ENCODE data around the gene CYP2F1.
A peak's percentile ranks its signal among the peaks of the same experiment; 100 is the strongest.

The CYP2F1 gene

GRCh38 chr19:41159881-41160280 lies 45.6 kb downstream of the CYP2F1 start:
- H3K4me1 ChIP-seq (ENCODE audit: control insufficient read depth in 1 of 2, insufficient read depth in 2 of 2, low read length in 2 of 2) = no peaks in the 10 kb centered on the region
- no peaks in the 10 kb centered on the region for H3K36me3 ChIP-seq (ENCODE audit: control insufficient read depth in 1 of 2, insufficient read depth in 2 of 2, low read length in 2 of 2)
- no peak overlapping the region for H3K4me3 ChIP-seq (ENCODE audit: low read depth in 1 of 2, low read length in 2 of 2)
- peaks cover 0 to 5% of the 10 kb centered on the region in 2 donors for H3K9me3 ChIP-seq (ENCODE audit: control insufficient read depth in 1 of 2, low read length in 2 of 2)
- H3K27me3 ChIP-seq (ENCODE audit: low read depth, low read length) = no peaks in the 10 kb centered on the region
- no peak overlapping the region for H3K27ac ChIP-seq (ENCODE audit: low read length)

DNA sequence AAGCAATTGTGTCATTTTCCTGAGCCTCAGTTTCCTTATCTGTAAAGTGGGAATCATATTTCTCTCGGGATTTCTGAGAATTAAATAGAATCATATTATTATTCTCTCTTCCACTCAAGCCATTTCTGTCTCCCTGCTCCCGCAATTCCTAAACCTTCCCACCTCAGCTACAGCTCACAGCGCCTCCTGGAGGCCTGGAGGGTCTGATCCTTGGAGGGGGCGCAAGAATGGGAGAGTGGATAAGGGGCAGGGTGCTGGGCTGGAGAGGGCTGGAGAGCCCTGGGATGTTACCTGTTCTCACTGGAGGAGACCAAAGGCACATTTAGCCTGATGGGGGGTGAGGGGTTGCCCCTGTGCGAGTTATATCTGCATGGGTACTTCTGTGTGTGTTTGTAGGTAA lies 47.7 kb downstream of the CYP2F1 start:
- Histone ChIP-seq H3K27me3 (ENCODE audit: low read depth, low read length) (no peaks in the 10 kb centered on the region), H3K9me3 (ENCODE audit: control insufficient read depth in 1 of 2, low read length in 2 of 2) (no peaks in the 10 kb centered on the region), H3K27ac (ENCODE audit: low read length) (no peak overlapping the region), H3K36me3 (ENCODE audit: control insufficient read depth in 1 of 2, insufficient read depth in 2 of 2, low read length in 2 of 2) (no peaks in the 10 kb centered on the region), H3K4me1 (ENCODE audit: control insufficient read depth in 1 of 2, insufficient read depth in 2 of 2, low read length in 2 of 2) (no peaks in the 10 kb centered on the region), H3K4me3 (ENCODE audit: low read depth in 1 of 2, low read length in 2 of 2) (no peak overlapping the region)

GRCh38 chr19:41166944-41167804 lies 52.9 kb downstream of the CYP2F1 start:
- H3K4me1 ChIP-seq (ENCODE audit: control insufficient read depth in 1 of 2, insufficient read depth in 2 of 2, low read length in 2 of 2) = peaks cover 0 to 6% of the 10 kb centered on the region in 2 donors
- no peaks in the 10 kb centered on the region for H3K36me3 ChIP-seq (ENCODE audit: control insufficient read depth in 1 of 2, insufficient read depth in 2 of 2, low read length in 2 of 2)
- H3K4me3 ChIP-seq (ENCODE audit: low read depth in 1 of 2, low read length in 2 of 2) = no peak overlapping the region
- H3K27ac ChIP-seq (ENCODE audit: low read length) = peak overlapping the region; percentile 72
- no peaks in the 10 kb centered on the region for H3K27me3 ChIP-seq (ENCODE audit: low read depth, low read length)
- H3K9me3 ChIP-seq (ENCODE audit: control insufficient read depth in 1 of 2, low read length in 2 of 2) = no peaks in the 10 kb centered on the region

- H3K36me3 ChIP-seq (ENCODE audit: control insufficient read depth in 1 of 2, insufficient read depth in 2 of 2, low read length in 2 of 2) = no peaks in the 10 kb centered on the region
- H3K27me3 ChIP-seq (ENCODE audit: low read depth, low read length) = no peaks in the 10 kb centered on the region
- peaks cover 3 to 10% of the 10 kb centered on the region in 2 donors for H3K4me1 ChIP-seq (ENCODE audit: control insufficient read depth in 1 of 2, insufficient read depth in 2 of 2, low read length in 2 of 2)
- peak overlapping the region; percentile 31 for H3K27ac ChIP-seq (ENCODE audit: low read length)
- H3K9me3 ChIP-seq (ENCODE audit: control insufficient read depth in 1 of 2, low read length in 2 of 2) = no peaks in the 10 kb centered on the region
- no peak overlapping the region for H3K4me3 ChIP-seq (ENCODE audit: low read depth in 1 of 2, low read length in 2 of 2)
These were observed 58.3 kb downstream of the CYP2F1 start for GRCh38 chr19:41172297-41173164.

- Histone ChIP-seq H3K27ac (ENCODE audit: low read length) (no peak overlapping the region), H3K27me3 (ENCODE audit: low read depth, low read length) (no peaks in the 10 kb centered on the region), H3K4me3 (ENCODE audit: low read depth in 1 of 2, low read length in 2 of 2) (no peak overlapping the region), H3K4me1 (ENCODE audit: control insufficient read depth in 1 of 2, insufficient read depth in 2 of 2, low read length in 2 of 2) (peaks cover 0 to 10% of the 10 kb centered on the region in 2 donors), H3K9me3 (ENCODE audit: control insufficient read depth in 1 of 2, low read length in 2 of 2) (no peaks in the 10 kb centered on the region), H3K36me3 (ENCODE audit: control insufficient read depth in 1 of 2, insufficient read depth in 2 of 2, low read length in 2 of 2) (no peaks in the 10 kb centered on the region)
These were observed 60.2 kb downstream of the CYP2F1 start for GRCh38 chr19:41174297-41174928.

GRCh38 chr19:41175801-41176777 lies 61.9 kb downstream of the CYP2F1 start:
- Histone ChIP-seq H3K27me3 (ENCODE audit: low read depth, low read length) (no peaks in the 10 kb centered on the region), H3K4me3 (ENCODE audit: low read depth in 1 of 2, low read length in 2 of 2) (no peak overlapping the region), H3K36me3 (ENCODE audit: control insufficient read depth in 1 of 2, insufficient read depth in 2 of 2, low read length in 2 of 2) (no peaks in the 10 kb centered on the region), H3K4me1 (ENCODE audit: control insufficient read depth in 1 of 2, insufficient read depth in 2 of 2, low read length in 2 of 2) (peaks cover 0 to 10% of the 10 kb centered on the region in 2 donors), H3K9me3 (ENCODE audit: control insufficient read depth in 1 of 2, low read length in 2 of 2) (no peaks in the 10 kb centered on the region), H3K27ac (ENCODE audit: low read length) (no peak overlapping the region)

Measured in muscle layer of duodenum (tissue), 2 donors.